TTC549 (cell line): ENCODE measurements around the gene SSBP3.

Source experiments
- FAIRE-seq: peaks from 2 replicates; lab custom pipeline; 2012; peaks lifted over from hg19 to GRCh38; lab: Jason Lieb, UNC

SSBP3 gene

DNA sequence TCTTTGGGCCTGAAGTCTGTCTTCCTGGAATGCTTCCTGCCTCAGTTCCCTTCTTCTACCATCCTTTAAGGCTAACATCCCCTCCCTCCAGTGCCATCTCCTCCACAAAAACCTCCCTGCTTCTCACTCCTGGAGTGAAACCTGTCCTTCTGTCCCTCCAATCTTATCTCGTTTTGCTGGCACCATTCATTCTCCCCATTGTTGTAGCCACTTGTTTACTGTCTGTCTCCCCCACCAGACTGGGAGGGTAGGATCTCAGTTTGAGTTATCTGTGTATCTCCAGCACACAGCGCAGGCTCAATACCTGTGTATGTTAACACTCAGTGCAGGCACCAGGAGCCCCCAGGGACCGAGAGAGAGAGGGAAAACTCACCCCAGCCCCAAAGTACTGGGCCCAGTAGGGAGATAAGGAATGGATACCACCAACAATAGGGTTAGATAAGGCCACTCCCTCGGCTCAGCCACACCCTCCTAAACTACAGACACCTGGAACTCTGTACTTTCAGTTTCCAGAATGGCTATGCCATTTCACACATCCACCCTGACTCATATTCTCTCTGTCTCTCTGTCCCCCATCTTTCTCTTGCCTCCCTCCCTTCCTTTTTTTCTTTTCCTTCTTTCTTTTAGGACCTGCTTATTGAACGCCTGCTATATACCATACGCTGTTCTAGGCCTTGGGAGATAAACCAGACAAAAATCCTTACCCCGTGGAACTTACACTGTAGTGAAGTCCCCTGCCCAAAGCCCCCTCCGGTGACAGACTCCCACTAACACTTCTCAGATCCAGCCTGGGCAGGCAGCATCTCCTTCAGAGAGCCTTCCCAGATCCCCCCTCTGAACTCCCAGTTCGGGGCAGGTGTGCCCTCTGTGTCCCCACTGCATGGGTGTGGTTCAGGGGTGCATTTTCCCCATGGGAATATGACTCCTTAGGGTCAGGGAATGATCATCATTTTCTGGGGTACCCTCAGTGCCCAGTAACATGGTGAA lies 3.3 kb upstream of the SSBP3 start:
- FAIRE-seq: no peak

DNA sequence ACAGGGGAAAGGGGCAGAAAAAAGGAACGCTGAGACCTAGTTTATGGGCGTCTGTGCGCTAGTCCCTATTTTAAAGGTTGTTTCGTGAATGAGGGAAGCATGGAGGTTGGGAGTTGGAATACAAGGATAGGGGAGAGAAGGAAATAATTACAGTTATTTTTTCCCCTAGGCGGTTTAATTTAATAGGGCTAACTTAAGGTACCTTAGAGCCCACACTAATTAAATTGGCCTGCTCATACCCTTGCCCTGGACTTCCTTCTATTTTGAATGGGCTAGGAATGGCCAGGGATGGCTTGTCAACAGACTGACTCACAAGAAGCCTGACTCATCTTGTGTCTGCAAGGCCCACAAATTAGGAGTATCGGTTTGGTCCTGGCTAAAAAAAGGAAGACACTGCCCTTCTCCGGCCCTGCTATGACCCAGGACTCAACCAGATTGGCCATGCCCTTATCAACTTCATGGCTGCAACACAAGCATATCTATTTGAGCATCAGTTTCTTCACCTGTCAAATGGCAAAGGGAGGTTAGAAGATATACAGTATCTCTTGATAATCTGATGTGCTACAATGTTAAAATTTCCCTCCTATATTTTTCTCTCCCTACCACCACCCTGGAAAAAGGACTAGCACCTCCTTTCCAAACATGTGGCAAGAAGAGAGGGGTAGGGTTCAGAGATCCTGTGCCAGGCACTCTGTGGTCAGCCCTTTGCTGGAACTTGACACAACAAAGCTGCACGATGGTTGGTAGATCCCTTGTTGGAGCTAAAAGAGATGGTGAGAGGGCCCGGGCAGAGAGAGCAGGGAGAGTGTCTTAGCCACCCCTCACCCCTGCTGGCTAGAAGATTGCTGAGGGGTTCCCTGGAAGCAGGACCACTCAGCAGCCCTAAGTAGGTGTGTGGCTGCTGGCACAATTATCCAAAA lies 2.2 kb upstream of the SSBP3 start:
- FAIRE-seq: no peak

DNA sequence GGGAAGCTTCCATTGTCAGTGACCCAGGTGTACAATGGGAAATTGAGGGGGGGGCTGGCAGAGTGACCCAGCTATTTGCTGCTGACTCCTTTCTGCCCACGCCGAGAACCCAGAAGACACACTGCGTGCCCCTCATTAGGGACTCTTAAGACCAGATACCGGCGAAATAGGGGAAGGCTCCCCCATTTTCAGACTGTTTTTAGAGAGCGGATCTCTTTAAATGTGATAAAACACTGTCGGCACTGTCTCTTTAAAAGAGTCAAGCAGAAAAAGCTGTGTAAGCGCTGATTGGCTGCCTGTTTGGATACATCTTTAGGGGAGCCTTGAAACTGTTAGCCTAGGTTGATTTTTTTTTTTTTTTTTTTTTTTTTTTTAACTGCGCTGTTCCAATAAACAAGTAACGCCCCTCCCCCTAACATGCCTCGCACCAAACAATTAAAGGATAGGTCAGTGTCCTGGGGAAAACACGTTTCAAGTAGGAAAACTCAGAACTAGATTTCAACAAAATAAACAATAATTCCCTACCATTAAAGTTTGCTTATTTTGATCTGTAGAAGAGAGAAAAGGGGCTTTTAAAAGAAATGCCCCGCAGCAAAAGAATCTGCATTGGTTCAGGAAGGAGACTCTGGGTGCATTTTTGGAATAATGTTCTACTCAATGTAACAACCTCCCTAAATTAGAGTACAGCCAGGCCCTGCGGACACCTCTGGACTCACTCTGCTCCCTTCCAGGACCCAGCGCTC lies 1.4 kb upstream of the SSBP3 start:
- peak; percentile 97 for FAIRE-seq

DNA sequence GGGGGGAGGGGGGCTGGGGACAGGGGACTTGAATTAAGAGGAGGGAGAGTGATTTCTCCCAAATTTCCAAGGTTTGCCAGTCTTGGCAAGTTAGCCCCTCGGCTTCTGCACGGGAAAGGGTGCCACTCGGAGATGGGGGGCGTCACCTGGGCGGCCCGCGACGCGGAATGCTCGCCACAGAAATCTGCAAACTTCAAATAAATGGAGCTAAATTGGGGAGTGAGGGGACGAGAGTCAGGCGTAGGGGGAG lies 885 bp upstream of the SSBP3 start:
- no peak for FAIRE-seq

DNA sequence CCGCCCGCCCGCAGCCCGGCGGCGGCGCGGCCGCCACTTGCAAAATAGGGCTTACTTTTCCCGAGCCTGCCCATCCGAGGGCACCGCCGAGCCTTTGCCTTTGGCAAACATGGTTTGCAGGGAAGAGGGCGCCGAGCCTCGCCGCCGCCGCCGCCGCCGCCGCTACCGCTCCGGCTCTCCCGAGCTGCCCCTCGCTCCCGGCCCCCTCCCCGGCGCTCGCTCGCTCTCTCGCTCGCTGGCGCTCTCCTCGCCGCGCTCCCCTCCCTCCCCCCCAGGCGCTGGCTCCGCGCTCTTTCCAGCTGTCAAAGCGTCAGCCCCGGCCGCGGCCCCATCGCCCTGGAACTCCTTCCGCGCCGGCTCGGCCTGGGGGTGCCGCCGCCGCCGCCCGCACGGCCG lies 298 bp downstream of the SSBP3 start:
- no peak for FAIRE-seq

DNA sequence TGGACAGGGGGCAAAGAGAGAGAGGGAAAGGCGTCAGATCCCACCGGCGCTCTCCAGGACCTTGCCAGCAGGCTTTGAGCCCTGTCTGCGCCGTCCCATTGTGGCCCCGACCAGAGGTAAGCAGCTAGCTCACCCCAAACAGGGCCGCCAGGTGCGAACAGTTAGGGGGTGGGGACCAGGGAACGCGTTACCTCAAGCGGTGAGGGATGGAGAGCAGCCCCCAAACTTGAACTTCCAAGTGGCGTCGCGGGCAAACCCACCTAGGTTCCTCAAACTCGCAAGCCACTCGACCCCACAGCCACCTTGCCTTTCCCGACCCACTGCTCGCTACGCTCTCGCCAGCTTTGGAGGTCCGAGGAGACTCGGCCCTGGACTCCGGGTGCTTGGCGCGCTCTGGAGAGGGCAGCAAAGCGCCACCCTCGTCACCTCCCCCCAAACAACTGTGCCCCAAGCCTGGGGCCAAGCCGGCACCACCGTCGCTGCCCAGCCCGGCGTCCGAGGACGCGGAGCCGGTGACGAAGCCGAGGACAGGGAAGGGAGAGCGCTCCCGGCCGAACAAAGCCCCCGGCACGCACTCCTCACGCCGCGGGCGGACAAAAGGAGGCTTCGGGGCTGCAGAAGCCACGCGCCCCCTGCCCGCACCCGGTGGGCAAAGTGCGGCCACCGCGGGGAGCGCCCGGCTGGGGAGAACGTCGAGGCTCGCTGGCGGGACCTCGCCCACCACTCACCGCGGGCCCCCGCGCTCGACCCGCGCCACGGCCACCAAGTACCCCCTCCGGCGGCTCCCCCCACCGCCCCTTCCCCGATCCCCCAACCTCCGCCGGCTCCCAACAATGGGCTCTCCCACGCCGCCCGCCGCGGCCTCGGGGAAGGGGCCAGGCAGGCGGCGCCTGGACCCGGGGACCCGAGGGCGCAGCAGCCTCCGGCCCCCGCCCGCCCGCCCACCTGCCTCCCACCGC lies 976 bp downstream of the SSBP3 start:
- no peak for FAIRE-seq

DNA sequence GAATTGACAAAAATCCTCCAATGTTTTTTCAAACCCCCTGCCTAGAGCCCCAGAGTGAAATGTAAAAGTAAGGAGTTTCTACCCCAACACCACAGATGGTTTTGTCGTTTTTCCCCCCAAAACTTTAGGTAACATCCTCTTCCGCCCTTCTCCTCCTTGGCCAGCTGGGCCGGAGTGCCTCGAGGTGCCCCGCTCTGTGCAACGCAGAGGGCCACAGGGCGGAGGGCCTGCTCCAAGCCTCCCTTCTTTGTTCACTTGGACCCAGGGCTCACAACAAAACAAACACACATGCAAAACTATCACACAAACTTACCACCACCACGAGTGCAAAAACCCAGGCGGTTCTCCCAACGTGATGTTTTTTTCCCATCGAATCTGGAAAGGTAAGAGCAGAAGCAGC lies 1.9 kb downstream of the SSBP3 start:
- no peak for FAIRE-seq

DNA sequence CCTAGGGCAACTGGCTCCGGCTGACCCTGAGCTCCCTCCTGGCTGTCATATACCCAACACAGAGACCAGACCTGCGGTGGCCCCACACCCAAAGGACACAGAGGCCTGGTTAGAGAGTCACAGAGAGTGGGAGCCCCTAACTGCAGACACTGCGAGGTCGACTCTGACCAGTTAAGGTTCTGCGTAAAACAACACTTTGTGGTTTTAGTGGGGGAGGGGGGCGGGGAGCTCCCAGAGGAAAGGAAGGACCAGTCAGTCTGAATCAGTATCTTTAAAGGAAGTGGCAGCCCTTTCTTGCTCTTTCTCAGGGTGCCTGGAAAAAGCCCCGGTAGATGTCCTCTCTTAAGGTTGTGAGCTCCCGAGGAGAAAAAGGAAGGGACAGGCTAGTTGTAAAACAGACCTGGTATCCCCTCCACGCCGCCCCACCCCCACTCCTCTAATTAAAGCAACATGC lies 2.4 kb downstream of the SSBP3 start:
- no peak for FAIRE-seq

DNA sequence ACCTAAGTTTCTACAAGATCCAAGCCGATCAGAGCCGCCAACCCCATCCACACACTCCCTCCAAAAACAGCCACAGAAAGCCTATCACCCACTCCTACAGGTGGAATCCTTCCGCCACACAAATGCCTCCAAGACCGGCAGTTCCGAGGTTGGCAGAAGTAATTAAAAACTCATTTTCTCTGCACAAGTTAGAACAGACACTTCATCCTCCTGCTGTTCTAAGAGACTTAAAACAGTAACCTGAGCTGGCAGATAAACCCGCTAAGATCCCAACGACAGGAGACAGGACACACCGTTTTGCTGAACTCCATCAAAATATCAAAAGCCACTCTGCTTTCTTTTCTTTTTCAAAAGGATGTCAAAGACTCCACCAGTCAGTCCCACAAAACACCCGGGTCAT lies 2.8 kb downstream of the SSBP3 start:
- FAIRE-seq: no peak

DNA sequence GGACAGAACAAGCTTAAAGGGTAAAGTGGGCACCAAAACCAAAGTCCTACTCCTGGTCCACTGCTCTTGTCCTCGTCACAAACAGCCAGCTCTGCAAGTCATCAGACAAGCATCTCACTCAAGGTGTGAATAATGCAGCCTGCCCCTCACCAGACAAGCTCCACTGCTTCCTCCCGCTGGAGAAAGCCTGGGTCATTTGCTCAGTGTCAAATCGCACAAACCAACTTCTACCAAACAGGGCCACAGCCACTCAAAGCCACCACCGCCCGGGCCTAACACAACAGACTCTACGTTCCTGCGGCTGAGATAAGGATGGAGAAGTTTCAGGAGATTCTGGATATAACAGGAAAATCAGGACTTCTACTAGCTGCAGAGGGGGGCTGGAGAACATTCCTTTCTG lies 3.3 kb downstream of the SSBP3 start:
- no peak for FAIRE-seq

DNA sequence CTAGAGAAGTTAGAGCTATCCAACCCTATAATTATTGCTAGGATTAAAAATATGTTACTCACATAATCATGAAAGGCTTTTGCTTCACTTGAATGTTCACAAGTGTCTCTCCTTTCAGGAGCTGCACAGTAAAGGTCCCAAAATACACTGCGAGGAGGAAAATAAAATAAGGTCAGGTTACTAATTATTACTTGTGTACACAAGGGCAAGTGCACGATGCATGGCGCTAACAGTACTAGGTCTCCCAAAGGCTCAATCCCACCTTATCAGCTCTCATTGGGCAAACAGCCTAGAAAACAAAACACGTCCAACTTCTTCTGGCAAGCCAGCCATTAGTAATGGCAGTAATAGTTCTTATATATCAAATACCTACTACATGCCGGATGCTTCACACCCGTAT lies 4.4 kb downstream of the SSBP3 start:
- no peak for FAIRE-seq

DNA sequence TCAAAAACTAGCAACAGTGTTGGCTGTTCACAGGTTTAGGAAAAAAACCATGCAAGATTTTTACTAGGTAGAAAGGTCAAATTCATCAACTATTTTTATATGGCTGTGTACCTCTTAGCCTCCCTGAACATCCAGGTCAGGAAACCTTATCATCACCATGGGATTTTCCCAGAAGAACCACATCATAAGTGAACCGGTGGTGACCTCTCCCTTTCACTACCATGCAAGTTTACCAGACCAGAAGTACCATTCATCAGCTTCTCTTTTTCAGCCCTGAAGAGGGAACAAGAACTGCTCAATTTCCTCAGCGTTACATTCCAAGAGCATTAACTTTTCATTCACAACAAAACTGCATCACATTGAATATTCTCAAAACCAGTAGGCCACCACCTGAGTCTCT lies 5.9 kb downstream of the SSBP3 start:
- no peak for FAIRE-seq

DNA sequence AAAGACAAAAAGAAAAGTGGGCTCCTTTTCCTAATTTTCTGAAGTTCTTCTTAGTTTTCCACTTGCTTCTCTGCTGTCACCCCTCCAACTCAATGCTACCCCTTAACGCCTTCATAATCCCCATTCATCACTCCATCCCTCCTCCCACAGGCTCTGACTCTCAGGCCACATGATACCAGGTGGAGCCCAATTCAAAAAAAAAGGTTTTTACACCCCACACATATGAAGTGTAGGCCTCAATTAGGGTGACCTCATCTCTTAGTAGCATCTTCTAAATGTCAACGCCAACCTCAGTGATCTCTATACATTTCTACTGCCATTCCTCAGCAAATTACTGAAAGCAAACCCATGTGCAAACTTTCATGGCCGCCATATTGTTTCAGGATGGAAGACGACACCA lies 6.4 kb downstream of the SSBP3 start:
- no peak for FAIRE-seq

DNA sequence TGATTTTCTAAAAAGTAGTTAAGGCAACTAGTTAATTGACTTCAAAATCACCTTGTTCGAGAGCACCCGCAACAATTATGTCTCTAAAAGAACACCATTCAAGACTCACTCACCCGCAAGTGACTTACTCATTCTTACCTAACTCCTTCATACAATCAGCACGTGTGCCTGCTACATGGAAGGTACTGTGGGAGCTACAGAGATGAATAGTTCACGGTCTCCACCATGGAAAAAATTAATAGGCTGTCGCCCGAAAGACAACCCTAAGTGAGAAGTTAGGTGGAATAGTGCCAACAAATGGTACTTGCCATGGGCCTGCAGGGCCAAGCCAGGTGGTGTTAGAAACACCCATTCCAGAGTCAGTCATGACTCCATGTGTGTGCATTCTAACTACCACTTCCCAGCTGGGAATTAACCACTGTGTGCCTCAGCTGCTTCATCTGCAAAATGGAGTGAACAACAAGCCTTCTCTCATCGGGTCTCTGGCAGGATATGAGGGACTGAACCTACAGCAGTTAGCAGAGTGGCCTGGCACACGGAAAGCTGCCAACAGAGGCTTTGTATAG lies 7.1 kb downstream of the SSBP3 start:
- no peak for FAIRE-seq

DNA sequence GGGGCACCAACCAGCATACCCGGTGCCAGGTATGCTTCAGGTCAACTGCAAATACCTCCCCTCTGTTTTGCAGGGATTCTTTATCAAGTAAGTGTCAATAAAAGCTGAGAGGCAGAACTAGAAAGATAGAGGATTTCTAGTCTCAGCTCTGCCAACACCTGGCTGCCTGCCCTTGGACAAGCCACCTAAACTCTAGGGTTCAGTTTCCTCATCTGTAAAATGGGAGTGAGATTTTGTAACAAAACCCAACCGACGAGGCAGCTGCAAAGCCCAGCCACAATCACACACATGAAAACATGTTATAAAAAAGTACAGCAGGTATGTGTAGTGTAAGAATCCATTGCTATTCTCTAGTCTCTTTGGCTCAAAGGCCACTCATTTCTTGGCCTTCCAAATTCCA lies 8.2 kb downstream of the SSBP3 start:
- FAIRE-seq: no peak

DNA sequence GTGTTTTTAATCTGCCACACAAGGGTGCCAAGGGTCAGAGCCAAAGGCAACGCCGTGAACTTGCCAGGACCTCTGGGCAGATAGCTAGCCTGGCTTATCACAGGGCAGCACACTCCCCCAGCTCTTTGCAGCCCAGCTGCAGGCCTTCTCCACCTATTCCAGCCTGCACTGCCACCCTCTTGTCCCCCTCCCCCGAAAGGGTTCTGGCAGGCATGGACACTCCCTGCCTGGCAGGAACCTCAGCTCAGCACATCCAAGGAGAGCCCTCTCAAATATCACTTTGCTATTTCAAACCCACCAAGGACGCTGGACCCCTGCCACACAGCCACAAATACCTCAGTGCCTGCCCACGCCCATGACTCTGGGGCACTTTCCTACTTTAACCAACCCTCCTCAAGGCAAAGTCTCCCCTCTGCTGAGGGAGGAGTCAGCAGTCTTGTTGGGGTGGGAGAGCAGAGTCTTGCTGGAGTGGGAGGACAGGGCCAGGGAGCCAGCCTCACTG lies 9.1 kb downstream of the SSBP3 start:
- no peak for FAIRE-seq

DNA sequence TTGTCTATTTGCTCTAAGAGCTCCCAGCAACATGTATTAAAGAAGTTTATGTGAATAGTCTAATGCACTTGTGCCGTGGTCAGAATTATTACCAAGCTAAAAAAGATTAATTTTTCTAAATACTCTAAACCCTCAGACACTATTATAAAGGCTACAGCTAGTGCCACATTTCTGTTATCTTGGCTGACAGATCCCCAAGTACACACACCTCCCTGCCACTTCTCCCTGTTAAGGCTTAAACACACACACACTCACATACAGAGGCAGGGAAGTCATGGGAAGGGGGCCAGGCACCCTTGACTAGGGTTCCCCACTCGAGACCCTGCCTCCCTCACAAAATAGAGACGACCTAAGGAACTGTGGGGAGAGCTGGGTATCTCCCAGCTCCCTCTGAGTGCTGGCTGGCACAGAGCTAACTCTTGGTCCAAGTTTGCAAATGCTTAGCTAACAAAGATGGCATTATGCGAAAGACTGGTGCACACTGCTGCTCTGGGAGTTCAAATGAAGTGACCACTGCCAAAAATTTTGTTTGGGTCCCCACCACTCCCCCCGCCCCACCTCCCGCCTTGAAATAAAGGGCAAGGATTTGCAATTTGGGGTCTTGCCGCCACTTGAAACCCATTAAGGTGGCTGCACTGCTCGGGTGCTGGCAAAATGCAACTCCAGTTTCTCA lies 9.8 kb downstream of the SSBP3 start:
- no peak for FAIRE-seq

DNA sequence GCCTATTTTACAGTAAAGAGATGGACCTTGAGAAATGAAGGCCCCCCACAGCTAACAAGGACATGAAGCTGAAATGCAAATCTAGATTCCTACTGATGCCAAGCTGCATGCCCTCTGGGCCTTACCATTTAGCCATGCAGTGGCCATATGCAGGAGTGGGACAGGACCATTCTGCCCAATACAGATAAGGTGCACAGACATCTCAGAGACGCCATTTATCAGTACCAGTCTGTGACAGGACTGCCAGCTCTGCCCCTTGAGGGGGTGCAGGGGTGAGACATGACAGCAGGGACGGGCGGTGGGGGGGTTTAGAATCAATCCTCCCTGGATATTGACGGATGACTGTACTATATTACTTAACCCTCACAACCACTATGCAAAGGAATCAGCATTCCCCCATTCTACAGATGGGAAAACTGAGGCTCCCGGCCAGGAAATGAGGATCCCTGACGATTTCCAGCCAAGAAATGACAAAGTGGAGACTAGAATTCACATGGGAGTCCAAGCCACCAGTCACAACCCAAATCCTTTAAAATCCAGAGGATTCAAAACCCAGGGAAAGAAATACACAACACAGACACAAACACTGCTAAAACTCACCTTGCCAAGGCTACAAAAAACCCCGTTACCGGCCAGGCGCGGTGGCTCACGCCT lies 10.8 kb downstream of the SSBP3 start:
- no peak for FAIRE-seq

DNA sequence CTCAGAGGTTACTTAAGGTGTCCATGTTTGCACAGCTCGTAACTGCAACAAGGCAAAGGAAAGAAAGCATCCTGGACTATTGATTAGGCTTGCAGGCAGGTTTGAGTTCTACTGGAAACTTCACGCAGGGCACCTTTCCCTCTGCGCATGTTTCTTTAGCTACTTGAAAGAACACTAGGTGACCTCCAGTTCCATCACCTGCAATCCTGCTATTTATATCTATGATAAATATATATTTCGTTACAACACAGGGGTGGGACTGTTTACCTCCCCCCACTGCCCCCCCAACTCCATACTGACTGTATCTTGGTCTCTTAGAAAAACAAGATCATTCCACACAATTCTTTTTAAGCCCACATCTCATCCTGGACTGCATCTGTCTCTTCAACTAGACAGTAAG lies 12.1 kb downstream of the SSBP3 start:
- FAIRE-seq: no peak

DNA sequence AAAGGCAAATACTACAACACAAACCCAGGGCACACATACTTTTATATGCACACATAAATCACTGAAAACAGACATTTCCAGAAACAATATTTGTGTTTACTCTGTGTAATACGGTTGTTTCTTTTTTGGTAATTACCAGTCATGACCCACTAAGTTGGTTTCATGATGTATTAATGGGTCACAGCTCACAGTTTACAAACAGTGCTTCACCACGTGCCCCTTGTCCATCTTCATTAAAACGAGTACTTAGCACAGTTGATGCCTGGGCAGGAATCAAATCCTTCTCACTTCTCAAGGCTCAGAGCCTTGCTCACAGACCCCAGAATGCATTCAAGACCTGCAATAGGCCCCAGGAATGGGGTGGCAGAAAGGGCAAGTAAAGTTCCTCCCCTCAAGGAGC lies 13.8 kb downstream of the SSBP3 start:
- no peak for FAIRE-seq
